A549 (cell line): ENCODE measurements around the gene CLDND1. TPM values are rescaled to one million over a fixed set of nuclear protein-coding genes. Genes with fewer than 3 reads are reported as not detected.
A peak's percentile ranks its signal among the peaks of the same experiment; 100 is the strongest.

Source experiments
- ATAC-seq, 2 experiments: fragments of 200-7000 bp in 1 of 2; fragments of >200 bp in 1 of 2; cut with Nextera tagmentation in 1 of 2; cut with Tn5 transposase in 1 of 2; 3 replicates each; pipeline versions ENCODE4 v1.8.0 to v1.9.1; 2018 to 2020; ENCODE audit warnings: mild to moderate bottlenecking in 1 of 2, moderate library complexity in 1 of 2
- CTCF ChIA-PET: fragments of 300-600 bp; sonication (Branson Sonifier 250); formaldehyde crosslinking; extraction: SDS; loops from one replicate; lab custom pipeline; 2021; ENCODE audit warnings: antibody characterized with exemption, inconsistent platforms; lab: Yijun Ruan, JAX
- POLR2A ChIA-PET: fragments of 350-600 bp; formaldehyde crosslinking; extraction: SDS; loops from one replicate; lab custom pipeline; 2021; ENCODE audit warnings: antibody characterized with exemption, inconsistent platforms; lab: Yijun Ruan, JAX
- DNase-seq, 2 experiments: peaks; one replicate each; pipeline versions ENCODE4 v3.0.0 to v3.0.0-alpha.2; 2011 to 2016; ENCODE audit warnings: low read depth in 1 of 2, low spot score in 1 of 2
- FAIRE-seq: peaks from 2 replicates; lab custom pipeline; 2011; peaks lifted over from hg19 to GRCh38; lab: Jason Lieb, UNC
- H3K27ac ChIP-seq, 2 experiments: fragments of >200 bp; sonication (Bioruptor Twin); formaldehyde crosslinking; 3 replicates each; pipeline ENCODE4 v1.5.1; 2016 to 2017
- H3K4me1 ChIP-seq: fragments of >200 bp; sonication (Bioruptor Twin); formaldehyde crosslinking; 3 replicates; pipeline ENCODE4 v1.6.1; 2016
- H3K4me2 ChIP-seq: fragments of >200 bp; sonication (Bioruptor Twin); formaldehyde crosslinking; 3 replicates; pipeline ENCODE4 v1.6.1; 2016
- H3K4me3 ChIP-seq: fragments of >200 bp; sonication (Bioruptor Twin); formaldehyde crosslinking; 3 replicates; pipeline ENCODE4 v1.5.1; 2016
- H3K9me3 ChIP-seq: fragments of >200 bp; sonication (Bioruptor Twin); formaldehyde crosslinking; 3 replicates; pipeline ENCODE4 v1.6.1; 2016
- CEBPB ChIP-seq, 2 experiments: fragments of >200 bp in 1 of 2; sonication (Bioruptor Twin) in 1 of 2; formaldehyde crosslinking in 1 of 2; IDR thresholded peaks; 2 replicates each; pipeline ENCODE4 v1.6.1; 2012 to 2016
- CHD4 ChIP-seq: fragments of 200-600 bp; sonication (generic); IDR thresholded peaks from 2 replicates; pipeline ENCODE4 v1.6.1; 2016; ENCODE audit warnings: antibody characterized with exemption, mild to moderate bottlenecking, borderline replicate concordance
- ELK1 ChIP-seq: fragments of 150-350 bp; IDR thresholded peaks from 2 replicates; pipeline ENCODE4 v1.6.1; 2014; ENCODE audit warnings: low read depth, mild to moderate bottlenecking, low read length
- EP300 ChIP-seq, 2 experiments: fragments of >200 bp; sonication (Bioruptor Twin); formaldehyde crosslinking; IDR thresholded peaks; 2 replicates in 1 of 2; 3 replicates in 1 of 2; pipeline ENCODE4 v1.6.1; 2016 to 2017
- FOSB ChIP-seq: fragments of 250-450 bp; sonication (Bioruptor Pico); IDR thresholded peaks from 2 replicates; pipeline ENCODE4 v1.5.0; 2020; ENCODE audit warnings: mild to moderate bottlenecking, moderate library complexity
- FOSL2 ChIP-seq, 2 experiments: fragments of 450-650 bp in 1 of 2; fragments of >200 bp in 1 of 2; sonication (Bioruptor Twin) in 1 of 2; formaldehyde crosslinking; IDR thresholded peaks; 2 replicates each; pipeline versions ENCODE4 v1.5.0 to v1.6.1; 2016 to 2020; ENCODE audit warnings: mild to moderate bottlenecking in 1 of 2, moderate library complexity in 1 of 2
- HDAC2 ChIP-seq: fragments of 200-600 bp; sonication (generic); IDR thresholded peaks from 2 replicates; pipeline ENCODE4 v1.6.1; 2016
- HOXA7 ChIP-seq: fragments of 250-450 bp; sonication (Bioruptor Pico); IDR thresholded peaks from 2 replicates; pipeline ENCODE4 v1.5.0; 2020; ENCODE audit warnings: mild to moderate bottlenecking, moderate library complexity
- JUNB ChIP-seq: fragments of >200 bp; sonication (Bioruptor Twin); formaldehyde crosslinking; IDR thresholded peaks from 2 replicates; pipeline ENCODE4 v1.6.1; 2016
- KDM5A ChIP-seq: fragments of 200-600 bp; sonication (generic); IDR thresholded peaks from 2 replicates; pipeline ENCODE4 v1.6.1; 2016; ENCODE audit warnings: antibody characterized with exemption, mild to moderate bottlenecking
- MAFK ChIP-seq: fragments of 450-650 bp; IDR thresholded peaks from 2 replicates; pipeline ENCODE4 v1.6.1; 2014; ENCODE audit not compliant: partially characterized antibody
- PHF8 ChIP-seq: fragments of 200-600 bp; sonication (generic); IDR thresholded peaks from 2 replicates; pipeline ENCODE4 v1.6.1; 2016; ENCODE audit warnings: low read depth, mild to moderate bottlenecking, antibody characterized with exemption, moderate library complexity, borderline replicate concordance
- RFX5 ChIP-seq: fragments of 450-650 bp; IDR thresholded peaks from 2 replicates; pipeline ENCODE4 v1.7.1; 2014; ENCODE audit warnings: antibody characterized with exemption, mild to moderate bottlenecking, moderate library complexity
- RNF2 ChIP-seq: fragments of 200-600 bp; sonication (generic); IDR thresholded peaks from 2 replicates; pipeline ENCODE4 v1.6.1; 2016; ENCODE audit warnings: low read depth, mild to moderate bottlenecking, antibody characterized with exemption, moderate library complexity, borderline replicate concordance
- SMC3 ChIP-seq: fragments of >200 bp; sonication (Bioruptor Twin); formaldehyde crosslinking; IDR thresholded peaks from 3 replicates; pipeline ENCODE4 v1.6.1; 2018; ENCODE audit warnings: inconsistent platforms
- SREBF2 ChIP-seq: fragments of 450-650 bp; IDR thresholded peaks from 2 replicates; pipeline ENCODE4 v1.6.1; 2014; ENCODE audit warnings: mild to moderate bottlenecking, moderate library complexity
- TP53 ChIP-seq: fragments of 250-450 bp; sonication (Bioruptor Pico); IDR thresholded peaks from 2 replicates; pipeline ENCODE4 v1.5.0; 2021; ENCODE audit warnings: mild to moderate bottlenecking, moderate library complexity
- ZNF302 ChIP-seq: fragments of 250-450 bp; sonication (Bioruptor Pico); IDR thresholded peaks from 2 replicates; pipeline ENCODE4 v1.9.0; 2021; ENCODE audit warnings: inconsistent platforms, mild to moderate bottlenecking, moderate library complexity
- ZSCAN20 ChIP-seq: fragments of 250-450 bp; sonication (Bioruptor Pico); IDR thresholded peaks from 2 replicates; pipeline ENCODE4 v1.8.0; 2022; ENCODE audit warnings: mild to moderate bottlenecking, moderate library complexity
- WGBS: methylation state at CpG from one replicate; pipeline ENCODE4 v1.1.6; 2017; ENCODE audit errors: missing lambda C conversion rate; 5-methylcytosine and 5-hydroxymethylcytosine counted together
- polyA plus RNA-seq, 4 experiments: library from polyadenylated mRNA; depleted of rRNA in 3 of 4; stranded (reverse); fragments of >200 nt; fragmentation: RNase III in 1 of 4; extraction: RNeasy Plus Mini Kit Qiagen cat#74134 plus additional on column Dnase treatment in 1 of 4; gene quantifications; 2 replicates in 3 of 4; 3 replicates in 1 of 4; pipeline ENCODE4 v1.2.3, GENCODE V29; 2011 to 2017
- TF ChIP-seq, protein P1 (sequence below): fragments of 250-450 bp; sonication (Bioruptor Pico); IDR thresholded peaks from 2 replicates; pipeline ENCODE4 v1.5.0; 2020; ENCODE audit warnings: low read depth, mild to moderate bottlenecking, moderate library complexity
- TF ChIP-seq, protein P2 (sequence below): fragments of >200 bp; sonication (Bioruptor Twin); formaldehyde crosslinking; IDR thresholded peaks from 3 replicates; pipeline ENCODE4 v1.6.1; 2016
- TF ChIP-seq, protein P3 (sequence below): fragments of 200-600 bp; sonication (generic); IDR thresholded peaks from 2 replicates; pipeline ENCODE4 v1.6.1; 2016; ENCODE audit warnings: antibody characterized with exemption, mild to moderate bottlenecking, moderate library complexity
- TF ChIP-seq, protein P4 (sequence below): IDR thresholded peaks from 2 replicates; pipeline ENCODE4 v1.6.1; 2012; ENCODE audit warnings: low read depth, borderline replicate concordance

Gene CLDND1
- polyA plus RNA-seq, 2 of the 4 experiments (the other 2 are of a cell fraction): 49.0 to 150 TPM

GRCh38 chr3:98534734-98535133 lies 12.0 kb upstream of the CLDND1 start (continued):
- TF ChIP-seq PHF8 (no peak), RNF2 (no peak)
- TF ChIP-seq, protein P1, sequence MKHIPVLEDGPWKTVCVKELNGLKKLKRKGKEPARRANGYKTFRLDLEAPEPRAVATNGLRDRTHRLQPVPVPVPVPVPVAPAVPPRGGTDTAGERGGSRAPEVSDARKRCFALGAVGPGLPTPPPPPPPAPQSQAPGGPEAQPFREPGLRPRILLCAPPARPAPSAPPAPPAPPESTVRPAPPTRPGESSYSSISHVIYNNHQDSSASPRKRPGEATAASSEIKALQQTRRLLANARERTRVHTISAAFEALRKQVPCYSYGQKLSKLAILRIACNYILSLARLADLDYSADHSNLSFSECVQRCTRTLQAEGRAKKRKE (CRISPR knock-in tag): no peak

GRCh38 chr3:98534168-98534567 lies 11.5 kb upstream of the CLDND1 start:
- CTCF ChIA-PET: no interaction called here

GRCh38 chr3:98532709-98533571 lies 10.2 kb upstream of the CLDND1 start:
- H3K9me3 ChIP-seq: no peaks in the 10 kb centered on the region
- POLR2A ChIA-PET: no interaction called here

More at GRCh38 chr3:98534168-98534567, 11.5 kb upstream of the CLDND1 start:
- ATAC-seq (no peak), FAIRE-seq (no peak), DNase-seq (no peak)
- 89% methylated on average over 2 of the region's 2 CpGs for WGBS
- Histone ChIP-seq H3K9me3 (no peaks in the 10 kb centered on the region), H3K27ac (no peak overlapping the region), H3K4me1 (no peaks in the 10 kb centered on the region), H3K4me2 (no peak overlapping the region), H3K4me3 (no peak overlapping the region)
- POLR2A ChIA-PET: no interaction called here
- no peak for TF ChIP-seq TP53 (CRISPR knock-in tag)
- no peak for TF ChIP-seq ZNF302
- no peak for TF ChIP-seq ELK1
- no peak for TF ChIP-seq RFX5

DNA sequence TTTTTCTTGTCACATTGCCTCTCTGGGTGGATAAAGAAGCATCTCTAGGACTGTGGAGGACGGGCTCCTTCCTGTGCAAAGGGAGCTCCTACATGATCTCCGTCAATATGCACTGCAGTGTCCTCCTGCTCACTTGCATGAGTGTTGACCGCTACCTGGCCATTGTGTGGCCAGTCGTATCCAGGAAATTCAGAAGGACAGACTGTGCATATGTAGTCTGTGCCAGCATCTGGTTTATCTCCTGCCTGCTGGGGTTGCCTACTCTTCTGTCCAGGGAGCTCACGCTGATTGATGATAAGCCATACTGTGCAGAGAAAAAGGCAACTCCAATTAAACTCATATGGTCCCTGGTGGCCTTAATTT lies 9.6 kb upstream of the CLDND1 start:
- DNase-seq (no peak), FAIRE-seq (no peak), ATAC-seq (peak; percentile 38 to 49; a peak in 3 of 6 replicates)
- H3K4me2 ChIP-seq: no peak overlapping the region
- H3K27ac ChIP-seq: no peak overlapping the region
- no peak overlapping the region for H3K4me3 ChIP-seq
- ChIA-PET POLR2A (no interaction called here), CTCF (interaction anchor here (0.8 to 1.8 kb wide), 2 partner anchors 9 to 42 kb away, joined by 3 to 5 read pairs; no protein-coding TSS in a partner anchor)
- H3K9me3 ChIP-seq: no peaks in the 10 kb centered on the region
- 57% methylated on average over 5 of the region's 5 CpGs for WGBS
- no peaks in the 10 kb centered on the region for H3K4me1 ChIP-seq
- TF ChIP-seq EP300 (IDR thresholded peaks at IDR 0.05): no peak
- TF ChIP-seq ZSCAN20 (CRISPR knock-in tag): no peak
- TF ChIP-seq FOSB (CRISPR knock-in tag): no peak
- no peak for TF ChIP-seq HDAC2
- TF ChIP-seq MAFK: no peak
- no peak for TF ChIP-seq SREBF2
- TF ChIP-seq CEBPB (IDR thresholded peaks at IDR 0.05): no peak
- no peak for TF ChIP-seq HOXA7
- no peak for TF ChIP-seq FOSL2 (IDR thresholded peaks at IDR 0.05)
- TF ChIP-seq FOSL2 (CRISPR knock-in tag; IDR thresholded peaks at IDR 0.05): no peak
- TF ChIP-seq, protein P2, sequence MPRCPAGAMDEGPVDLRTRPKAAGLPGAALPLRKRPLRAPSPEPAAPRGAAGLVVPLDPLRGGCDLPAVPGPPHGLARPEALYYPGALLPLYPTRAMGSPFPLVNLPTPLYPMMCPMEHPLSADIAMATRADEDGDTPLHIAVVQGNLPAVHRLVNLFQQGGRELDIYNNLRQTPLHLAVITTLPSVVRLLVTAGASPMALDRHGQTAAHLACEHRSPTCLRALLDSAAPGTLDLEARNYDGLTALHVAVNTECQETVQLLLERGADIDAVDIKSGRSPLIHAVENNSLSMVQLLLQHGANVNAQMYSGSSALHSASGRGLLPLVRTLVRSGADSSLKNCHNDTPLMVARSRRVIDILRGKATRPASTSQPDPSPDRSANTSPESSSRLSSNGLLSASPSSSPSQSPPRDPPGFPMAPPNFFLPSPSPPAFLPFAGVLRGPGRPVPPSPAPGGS: no peak
- TF ChIP-seq, protein P3, sequence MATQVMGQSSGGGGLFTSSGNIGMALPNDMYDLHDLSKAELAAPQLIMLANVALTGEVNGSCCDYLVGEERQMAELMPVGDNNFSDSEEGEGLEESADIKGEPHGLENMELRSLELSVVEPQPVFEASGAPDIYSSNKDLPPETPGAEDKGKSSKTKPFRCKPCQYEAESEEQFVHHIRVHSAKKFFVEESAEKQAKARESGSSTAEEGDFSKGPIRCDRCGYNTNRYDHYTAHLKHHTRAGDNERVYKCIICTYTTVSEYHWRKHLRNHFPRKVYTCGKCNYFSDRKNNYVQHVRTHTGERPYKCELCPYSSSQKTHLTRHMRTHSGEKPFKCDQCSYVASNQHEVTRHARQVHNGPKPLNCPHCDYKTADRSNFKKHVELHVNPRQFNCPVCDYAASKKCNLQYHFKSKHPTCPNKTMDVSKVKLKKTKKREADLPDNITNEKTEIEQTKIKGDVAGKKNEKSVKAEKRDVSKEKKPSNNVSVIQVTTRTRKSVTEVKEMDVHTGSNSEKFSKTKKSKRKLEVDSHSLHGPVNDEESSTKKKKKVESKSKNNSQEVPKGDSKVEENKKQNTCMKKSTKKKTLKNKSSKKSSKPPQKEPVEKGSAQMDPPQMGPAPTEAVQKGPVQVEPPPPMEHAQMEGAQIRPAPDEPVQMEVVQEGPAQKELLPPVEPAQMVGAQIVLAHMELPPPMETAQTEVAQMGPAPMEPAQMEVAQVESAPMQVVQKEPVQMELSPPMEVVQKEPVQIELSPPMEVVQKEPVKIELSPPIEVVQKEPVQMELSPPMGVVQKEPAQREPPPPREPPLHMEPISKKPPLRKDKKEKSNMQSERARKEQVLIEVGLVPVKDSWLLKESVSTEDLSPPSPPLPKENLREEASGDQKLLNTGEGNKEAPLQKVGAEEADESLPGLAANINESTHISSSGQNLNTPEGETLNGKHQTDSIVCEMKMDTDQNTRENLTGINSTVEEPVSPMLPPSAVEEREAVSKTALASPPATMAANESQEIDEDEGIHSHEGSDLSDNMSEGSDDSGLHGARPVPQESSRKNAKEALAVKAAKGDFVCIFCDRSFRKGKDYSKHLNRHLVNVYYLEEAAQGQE: no peak
- no peak for TF ChIP-seq JUNB
- TF ChIP-seq KDM5A: no peak
- TF ChIP-seq CHD4: no peak
- TF ChIP-seq SMC3: no peak

More at GRCh38 chr3:98532709-98533571, 10.2 kb upstream of the CLDND1 start:
- TF ChIP-seq, protein P4, sequence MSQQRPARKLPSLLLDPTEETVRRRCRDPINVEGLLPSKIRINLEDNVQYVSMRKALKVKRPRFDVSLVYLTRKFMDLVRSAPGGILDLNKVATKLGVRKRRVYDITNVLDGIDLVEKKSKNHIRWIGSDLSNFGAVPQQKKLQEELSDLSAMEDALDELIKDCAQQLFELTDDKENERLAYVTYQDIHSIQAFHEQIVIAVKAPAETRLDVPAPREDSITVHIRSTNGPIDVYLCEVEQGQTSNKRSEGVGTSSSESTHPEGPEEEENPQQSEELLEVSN: no peak
- Histone ChIP-seq H3K4me3 (no peak overlapping the region), H3K4me2 (no peak overlapping the region), H3K27ac (no peak overlapping the region), H3K4me1 (no peaks in the 10 kb centered on the region)
- no peak for DNase-seq
- no peak for FAIRE-seq
- WGBS: 75% methylated on average over 6 of the region's 6 CpGs
- 0 out of 6 replicates have a peak, but pooled peaks of 1 of the 2 experiments have one; percentile 35 for ATAC-seq
- CTCF ChIA-PET: interaction anchor here (0.8 to 1.8 kb wide), 2 partner anchors 8 to 41 kb away, joined by 3 to 5 read pairs; no protein-coding TSS in a partner anchor
